H9 (cell line): ENCODE data around the gene DLL4. TPM values are rescaled to one million over a fixed set of nuclear protein-coding genes. Genes with fewer than 3 reads are reported as not detected.

Experiments
- DNase-seq: peaks from one replicate; pipeline ENCODE4 v3.0.0-alpha.2; 2017
- H2AFZ ChIP-seq: one replicate; pipeline ENCODE4 v1.6.1; 2013; ENCODE audit warnings: mild to moderate bottlenecking, low read length, control low read depth, moderate library complexity
- H2AK5ac ChIP-seq: 2 replicates; pipeline ENCODE4 v1.6.1; 2013; ENCODE audit warnings: low read length, control low read depth, mixed read lengths; ENCODE audit not compliant: insufficient read length
- H2BK120ac ChIP-seq: one replicate; pipeline ENCODE4 v1.6.1; 2013; ENCODE audit warnings: low read depth, mild to moderate bottlenecking, low read length, control low read depth, inconsistent platforms; ENCODE audit not compliant: poor library complexity, severe bottlenecking
- H2BK12ac ChIP-seq: 2 replicates; pipeline ENCODE4 v1.6.1; 2013; ENCODE audit warnings: low read length, control low read depth, mixed read lengths, low read depth; ENCODE audit not compliant: insufficient read length
- H2BK15ac ChIP-seq: 2 replicates; pipeline ENCODE4 v1.6.1; 2013; ENCODE audit warnings: low read depth, low read length, control low read depth
- H2BK20ac ChIP-seq: one replicate; pipeline ENCODE4 v1.6.1; 2013; ENCODE audit warnings: low read depth, mild to moderate bottlenecking, low read length, control low read depth, inconsistent platforms; ENCODE audit not compliant: poor library complexity, severe bottlenecking
- H2BK5ac ChIP-seq: 2 replicates; pipeline ENCODE4 v1.6.1; 2013; ENCODE audit warnings: low read length, control low read depth, mixed read lengths; ENCODE audit not compliant: insufficient read length
- H3K14ac ChIP-seq: 2 replicates; pipeline ENCODE4 v1.6.1; 2013; ENCODE audit warnings: low read length, control low read depth; ENCODE audit not compliant: insufficient read depth
- H3K18ac ChIP-seq: 2 replicates; pipeline ENCODE4 v1.6.1; 2013; ENCODE audit warnings: low read depth, mild to moderate bottlenecking, mixed read lengths, low read length, control low read depth; ENCODE audit not compliant: insufficient read length
- H3K23ac ChIP-seq: 2 replicates; pipeline ENCODE4 v1.6.1; 2013; ENCODE audit warnings: low read length, control low read depth, mixed read lengths, low read depth; ENCODE audit not compliant: insufficient read length
- H3K23me2 ChIP-seq: 2 replicates; pipeline ENCODE4 v1.6.1; 2013; ENCODE audit warnings: low read depth, mild to moderate bottlenecking, mixed read lengths, low read length, control low read depth; ENCODE audit not compliant: insufficient read length, poor library complexity, severe bottlenecking
- H3K27ac ChIP-seq: 2 replicates; pipeline ENCODE4 v1.5.1; 2013; ENCODE audit warnings: low read length, control low read depth, mixed read lengths, low read depth; ENCODE audit not compliant: insufficient read length
- H3K27me3 ChIP-seq: 2 replicates; pipeline ENCODE4 v1.6.1; 2013; ENCODE audit warnings: low read length, control low read depth, inconsistent platforms; ENCODE audit not compliant: insufficient read depth
- H3K4ac ChIP-seq: 2 replicates; pipeline ENCODE4 v1.6.1; 2013; ENCODE audit warnings: low read depth, mild to moderate bottlenecking, control low read depth, inconsistent platforms, low read length, moderate library complexity
- H3K4me1 ChIP-seq: 2 replicates; pipeline ENCODE4 v1.6.1; 2013; ENCODE audit warnings: low read length, control low read depth, inconsistent platforms; ENCODE audit not compliant: insufficient read depth
- H3K4me2 ChIP-seq: 2 replicates; pipeline ENCODE4 v1.6.1; 2013; ENCODE audit warnings: low read length, control low read depth, mixed read lengths; ENCODE audit not compliant: insufficient read length, insufficient read depth
- H3K56ac ChIP-seq: 2 replicates; pipeline ENCODE4 v1.6.1; 2013; ENCODE audit warnings: low read depth, mild to moderate bottlenecking, mixed read lengths, low read length, control low read depth; ENCODE audit not compliant: insufficient read length
- H3K79me1 ChIP-seq: 2 replicates; pipeline ENCODE4 v1.6.1; 2013; ENCODE audit warnings: low read depth, mild to moderate bottlenecking, moderate library complexity, low read length, control low read depth, inconsistent platforms; ENCODE audit not compliant: insufficient read depth, poor library complexity, severe bottlenecking
- H3K79me2 ChIP-seq: 2 replicates; pipeline ENCODE4 v1.6.1; 2013; ENCODE audit warnings: low read length, control low read depth, inconsistent platforms; ENCODE audit not compliant: insufficient read depth
- H3K9ac ChIP-seq: 2 replicates; pipeline ENCODE4 v1.6.1; 2013; ENCODE audit warnings: low read length, control low read depth, mixed read lengths; ENCODE audit not compliant: insufficient read length; ENCODE audit errors: extremely low read depth
- H3K9me3 ChIP-seq: one replicate; pipeline ENCODE4 v1.6.1; 2013; ENCODE audit warnings: low read depth, low read length, inconsistent platforms; ENCODE audit not compliant: control insufficient read depth
- H3T11ph ChIP-seq: one replicate; pipeline ENCODE4 v1.6.1; 2013; ENCODE audit warnings: mild to moderate bottlenecking, low read length, control low read depth, inconsistent platforms
- H4K20me1 ChIP-seq: one replicate; pipeline ENCODE4 v1.6.1; 2013; ENCODE audit not compliant: control insufficient read depth, insufficient read length, insufficient read depth
- H4K5ac ChIP-seq: 2 replicates; pipeline ENCODE4 v1.6.1; 2013; ENCODE audit warnings: low read depth, mild to moderate bottlenecking, mixed read lengths, low read length, control low read depth; ENCODE audit not compliant: insufficient read length
- H4K8ac ChIP-seq: replicated peaks from 2 replicates; pipeline ENCODE4 v1.6.1; 2013; ENCODE audit warnings: low read length, control low read depth, mixed read lengths, low read depth; ENCODE audit not compliant: insufficient read length
- H4K91ac ChIP-seq: 2 replicates; pipeline ENCODE4 v1.6.1; 2013; ENCODE audit warnings: low read depth, mild to moderate bottlenecking, moderate library complexity, mixed read lengths, low read length, control low read depth; ENCODE audit not compliant: insufficient read length
- H3K27ac Mint-ChIP-seq, 3 experiments: 2 replicates in 2 of 3; 3 replicates in 1 of 3; pipeline ENCODE4 v1.8.0; 2020 to 2021; ENCODE audit warnings: mixed read lengths in 3 of 3, mild to moderate bottlenecking in 1 of 3, moderate library complexity in 1 of 3
- H3K27me3 Mint-ChIP-seq: 2 replicates; pipeline ENCODE4 v1.8.0; 2021; ENCODE audit warnings: low read depth, mild to moderate bottlenecking, moderate library complexity, mixed read lengths
- H3K36me3 Mint-ChIP-seq, 3 experiments: 2 replicates in 2 of 3; 3 replicates in 1 of 3; pipeline ENCODE4 v1.8.0; 2020 to 2021; ENCODE audit warnings: low read depth in 3 of 3, mixed read lengths in 3 of 3; ENCODE audit not compliant: insufficient read depth in 1 of 3
- H3K4me1 Mint-ChIP-seq, 2 experiments: 2 replicates each; pipeline ENCODE4 v1.8.0; 2020; ENCODE audit warnings: mixed read lengths in 2 of 2
- H3K4me3 Mint-ChIP-seq, 2 experiments: 2 replicates in 1 of 2; 3 replicates in 1 of 2; pipeline ENCODE4 v1.8.0; 2020 to 2021; ENCODE audit warnings: mild to moderate bottlenecking in 2 of 2, mixed read lengths in 2 of 2, moderate library complexity in 1 of 2
- H3K9me3 Mint-ChIP-seq, 2 experiments: 2 replicates in 1 of 2; 3 replicates in 1 of 2; pipeline ENCODE4 v1.8.0; 2020; ENCODE audit warnings: mild to moderate bottlenecking in 2 of 2, mixed read lengths in 2 of 2, moderate library complexity in 1 of 2
- CTCF ChIP-seq: fragments of 200-600 bp; sonication (generic); conservative IDR thresholded peaks from 3 replicates; pipeline ENCODE4 v1.8.0; 2021; ENCODE audit warnings: antibody characterized with exemption, mild to moderate bottlenecking
- WGBS: extraction: QIAGEN DNeasy Blood & Tissue Kit; methylation state at CpG from one replicate; pipeline ENCODE4 v1.1.7; 2013; ENCODE audit warnings: missing lambda C conversion rate, low lambda C conversion rate, mixed read lengths; ENCODE audit not compliant: insufficient read length; ENCODE audit errors: extremely low coverage; 5-methylcytosine and 5-hydroxymethylcytosine counted together
- total RNA-seq: library from RNA; stranded (reverse); gene quantifications from 2 replicates; pipeline ENCODE4 v1.2.1, GENCODE V29; 2021

Gene DLL4
- total RNA-seq, 1 experiment from 2014 or later, result 0.28 TPM

- WGBS, result no CpG with 5 or more reads among the region's 30 CpGs
- no peak overlapping the region for H3K27ac Mint-ChIP-seq
- Histone ChIP-seq H4K8ac (no peak overlapping the region), H2AK5ac (no peak overlapping the region), H3K56ac (no peak overlapping the region), H3K27me3 (peaks cover 54% of the 10 kb centered on the region), H3K9me3 (no peaks in the 10 kb centered on the region), H2BK15ac (no peak overlapping the region), H2AFZ (no peak overlapping the region), H3K4ac (no peak overlapping the region), H2BK5ac (no peak overlapping the region), H3K4me2 (peak overlapping the region; percentile 68), H2BK120ac (no peak overlapping the region), H4K91ac (no peak overlapping the region), H3K27ac (no peak overlapping the region), H2BK12ac (no peak overlapping the region), H4K5ac (no peak overlapping the region), H3K18ac (no peak overlapping the region), H3T11ph (no peak overlapping the region), H3K79me1 (no peaks in the 10 kb centered on the region), H3K23me2 (peaks cover 32% of the 10 kb centered on the region), H3K79me2 (no peaks in the 10 kb centered on the region), H4K20me1 (no peaks in the 10 kb centered on the region), H3K14ac (no peak overlapping the region), H3K23ac (no peak overlapping the region), H2BK20ac (no peak overlapping the region), H3K9ac (no peak overlapping the region), H3K4me1 (peaks cover 3% of the 10 kb centered on the region; the same call in 1 of the 2 replicates)
- H3K9me3 Mint-ChIP-seq, result peaks cover 3% of the 10 kb centered on the region in 2 experiments; a peak in 4 of 5 replicates
- DNase-seq, result no peak
- H3K36me3 Mint-ChIP-seq, result no peaks in the 10 kb centered on the region; a peak in 1 of 7 replicates
- H3K27me3 Mint-ChIP-seq, result peaks cover 100% of the 10 kb centered on the region
- peak overlapping the region in 1 of 2 experiments; percentile 87; a peak in 4 of 5 replicates for H3K4me3 Mint-ChIP-seq
- no peak for TF ChIP-seq CTCF
- H3K4me1 Mint-ChIP-seq, result peaks cover 22 to 26% of the 10 kb centered on the region in 2 experiments
Observed at GRCh38 chr15:40925495-40925862, 3.7 kb upstream of the DLL4 start.
